ENCODE results near the gene TUBG2.
"Not testable (repeated sequence)": the region's sequence is repeated elsewhere in the genome, so short reads cannot be mapped to it uniquely, and the experiment has no call there.

TUBG2 gene

DNA sequence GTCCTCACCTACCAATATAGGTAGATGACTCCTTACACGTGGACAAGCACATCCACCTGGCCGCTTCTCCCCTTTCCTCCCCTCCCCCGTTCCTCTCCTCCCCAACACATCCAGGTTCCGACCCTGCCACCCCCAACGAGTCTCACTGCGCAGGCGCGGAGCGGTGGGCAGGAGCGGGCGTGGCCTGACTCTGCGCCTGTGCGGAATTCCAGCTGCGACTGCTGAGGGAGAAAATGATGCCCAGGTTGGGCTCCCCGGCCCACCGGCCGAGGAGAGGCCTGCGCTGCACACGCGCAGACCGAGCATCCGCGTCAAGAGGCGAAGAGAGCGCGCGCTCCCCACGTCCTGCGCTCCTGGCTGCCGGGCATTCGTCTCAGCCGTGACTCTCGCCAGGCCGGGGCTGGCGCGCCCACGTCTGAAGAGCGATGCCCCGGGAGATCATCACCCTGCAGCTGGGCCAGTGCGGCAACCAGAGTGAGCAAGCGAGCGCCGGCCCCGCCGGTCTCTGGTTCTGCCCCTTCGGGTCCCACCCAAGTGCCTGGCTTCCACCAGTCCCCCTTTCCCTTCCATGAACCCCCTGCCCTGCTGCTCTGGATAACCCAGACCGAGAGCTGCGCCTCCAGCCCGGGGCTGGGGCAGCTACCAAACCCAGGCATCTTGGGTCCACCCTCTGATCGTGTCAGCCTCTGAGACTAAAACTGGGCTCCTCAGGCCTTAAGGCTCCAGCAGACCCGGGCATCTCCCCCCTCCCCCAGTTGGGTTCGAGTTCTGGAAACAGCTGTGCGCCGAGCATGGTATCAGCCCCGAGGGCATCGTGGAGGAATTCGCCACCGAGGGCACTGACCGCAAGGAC is at the start of gene TUBG2:
Gene TUBG2 (plus strand): TSS at position 206 of the 853 bp plus-strand sequence. CDS start 220 bp downstream, at position 426.
- no peak for FAIRE-seq

DNA sequence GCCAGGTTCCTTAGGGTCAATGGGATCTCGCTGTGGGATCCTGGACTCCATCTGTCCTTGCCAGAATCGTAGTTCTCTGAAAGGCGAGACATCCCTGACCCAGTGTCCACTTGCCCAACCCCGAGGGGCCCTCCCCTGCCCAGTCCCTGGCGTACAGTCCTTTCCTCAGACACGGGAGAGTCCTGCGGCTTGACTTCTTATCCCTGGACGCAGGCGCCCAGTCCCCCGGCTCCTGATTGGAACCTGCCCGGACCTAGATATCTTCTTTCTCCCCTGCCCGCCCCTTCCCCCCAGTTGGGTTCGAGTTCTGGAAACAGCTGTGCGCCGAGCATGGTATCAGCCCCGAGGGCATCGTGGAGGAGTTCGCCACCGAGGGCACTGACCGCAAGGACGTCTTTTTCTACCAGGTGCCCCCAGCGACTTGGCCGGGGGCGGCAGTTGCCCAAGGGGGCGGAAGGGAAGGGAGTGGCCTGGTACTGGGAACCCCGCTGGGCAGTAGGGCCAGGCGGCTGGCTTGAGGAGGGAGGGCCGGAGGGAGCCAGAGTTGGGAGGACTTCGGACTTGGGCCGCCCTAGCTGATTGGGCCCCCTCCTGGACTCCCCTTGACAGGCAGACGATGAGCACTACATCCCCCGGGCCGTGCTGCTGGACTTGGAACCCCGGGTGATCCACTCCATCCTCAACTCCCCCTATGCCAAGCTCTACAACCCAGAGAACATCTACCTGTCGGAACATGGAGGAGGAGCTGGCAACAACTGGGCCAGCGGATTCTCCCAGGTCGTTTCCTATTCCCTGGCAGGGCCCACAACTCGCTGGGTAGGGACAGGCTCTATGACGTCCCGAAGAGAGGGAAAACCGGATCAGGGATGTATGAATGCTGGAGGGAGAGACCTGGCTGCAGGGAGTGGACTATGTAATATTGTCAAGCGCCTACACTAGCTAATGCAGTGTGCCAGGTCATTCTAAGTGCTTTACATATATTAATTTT is 49.0 kb upstream of the TUBG2 start:
- not testable (repeated sequence) for FAIRE-seq

DNA sequence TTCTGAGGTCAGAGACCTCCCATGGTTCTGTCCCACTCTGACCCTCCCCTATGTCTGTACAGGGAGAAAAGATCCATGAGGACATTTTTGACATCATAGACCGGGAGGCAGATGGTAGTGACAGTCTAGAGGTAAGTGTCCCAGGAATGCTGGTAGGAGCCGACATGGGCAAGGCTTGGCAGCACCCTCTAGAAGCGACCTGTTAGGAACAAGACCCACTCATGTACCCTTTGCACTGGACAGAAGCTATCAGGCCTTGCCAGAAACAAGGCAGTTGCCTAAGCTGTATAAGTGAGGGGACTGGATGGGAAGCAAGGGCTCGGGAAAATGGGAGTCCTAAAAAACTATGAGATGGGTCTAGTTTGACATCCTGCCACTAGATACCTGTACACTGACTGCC is 47.1 kb upstream of the TUBG2 start:
- FAIRE-seq, result no peak

DNA sequence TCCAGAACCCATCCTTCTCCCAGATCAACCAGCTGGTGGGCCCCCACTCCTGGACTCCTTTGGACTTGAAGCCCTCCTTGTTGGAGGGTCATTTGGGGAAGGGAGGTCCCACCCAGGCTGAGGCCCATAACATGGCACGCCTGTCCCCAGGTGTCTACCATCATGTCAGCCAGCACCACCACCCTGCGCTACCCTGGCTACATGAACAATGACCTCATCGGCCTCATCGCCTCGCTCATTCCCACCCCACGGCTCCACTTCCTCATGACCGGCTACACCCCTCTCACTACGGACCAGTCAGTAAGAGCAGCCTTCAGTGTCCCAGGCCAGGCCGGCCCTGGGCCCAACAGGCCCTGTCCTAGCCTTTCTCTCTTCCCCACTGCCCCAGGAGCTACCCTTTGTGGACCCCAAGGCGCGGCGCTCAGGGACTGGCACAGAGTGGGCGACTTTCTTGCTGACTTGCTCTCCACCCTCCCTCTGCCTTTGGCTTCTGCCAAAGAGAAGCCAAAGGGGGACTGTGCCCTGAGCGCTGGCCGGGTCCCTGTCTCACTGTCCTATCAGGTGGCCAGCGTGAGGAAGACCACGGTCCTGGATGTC is 45.3 kb upstream of the TUBG2 start:
- no peak for FAIRE-seq

DNA sequence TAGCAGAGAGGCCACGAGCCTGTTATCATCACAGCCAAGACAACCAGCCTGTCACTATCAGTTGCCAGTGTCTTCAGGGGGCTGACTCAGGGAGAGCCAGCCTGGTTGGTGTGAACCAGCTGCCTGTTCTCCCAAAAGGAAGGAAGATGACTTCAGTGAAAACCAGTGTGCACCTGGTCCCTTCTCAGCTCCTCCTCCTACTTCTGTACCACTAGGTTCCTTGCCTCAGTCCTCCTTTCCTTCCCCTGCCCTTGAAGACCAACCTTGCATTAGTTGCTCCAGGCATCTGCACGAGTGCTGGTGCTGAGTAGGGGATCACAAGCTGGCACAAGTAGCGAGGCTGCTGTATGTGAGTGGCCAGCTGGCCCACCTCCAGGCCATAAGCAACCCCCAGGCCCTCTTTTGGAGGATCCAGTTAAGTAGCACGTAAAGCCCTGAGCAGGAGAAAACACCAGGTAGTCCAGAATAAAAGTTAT is 41.1 kb upstream of the TUBG2 start:
- no peak for FAIRE-seq

DNA sequence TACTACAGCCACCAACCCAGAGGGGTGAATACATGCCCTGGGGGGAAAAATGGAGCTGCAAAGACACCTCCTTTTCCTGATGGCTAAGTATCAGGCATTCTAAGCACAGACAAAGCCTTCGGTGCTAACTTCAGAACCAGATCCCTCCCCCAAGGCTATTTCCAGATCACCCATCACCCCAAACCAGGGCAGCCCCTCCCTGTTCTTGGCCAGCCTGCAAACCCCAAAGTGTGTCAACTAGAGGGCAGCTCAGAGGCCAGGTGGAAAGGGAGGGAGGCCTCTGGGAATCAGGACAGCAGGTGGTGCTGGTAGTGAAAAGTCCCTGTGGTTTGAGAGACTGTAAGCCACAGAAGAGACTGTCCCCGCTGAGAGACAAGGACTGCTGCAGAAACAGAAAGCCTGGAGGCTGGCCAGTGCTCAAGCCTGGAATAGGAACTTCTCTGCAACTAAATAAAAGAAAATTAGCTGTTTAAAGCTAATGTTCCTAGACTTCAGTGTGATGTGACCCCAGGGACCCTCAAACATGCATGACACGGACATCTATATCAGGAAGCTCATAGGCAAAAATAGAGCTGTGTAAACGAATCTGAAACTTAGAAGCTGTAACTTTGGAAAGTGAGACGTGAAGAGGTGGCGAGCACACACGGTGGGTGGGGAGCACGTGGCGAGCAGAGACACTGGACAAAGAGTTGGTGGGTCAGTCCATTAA is 40.5 kb upstream of the TUBG2 start:
- no peak for FAIRE-seq

DNA sequence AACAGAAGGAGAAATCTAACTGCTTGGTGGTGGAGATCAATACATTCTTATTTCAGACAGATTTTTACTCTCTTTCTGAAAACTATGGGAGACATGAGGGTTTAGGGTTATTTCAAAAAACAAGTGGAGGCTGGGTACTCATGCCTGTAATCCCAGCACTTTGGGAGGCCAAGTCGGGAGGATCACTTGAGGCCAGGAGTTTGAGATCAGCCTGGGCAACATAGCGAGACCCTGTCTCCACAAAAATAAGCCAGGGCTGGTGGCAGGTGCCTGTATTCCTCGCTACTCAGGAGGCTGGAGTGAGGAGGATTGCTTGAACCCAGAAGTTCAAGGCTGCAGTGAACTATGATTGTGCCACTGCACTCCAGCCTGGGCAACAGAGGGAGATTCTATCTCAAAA is 37.1 kb upstream of the TUBG2 start:
- not testable (repeated sequence) for FAIRE-seq

DNA sequence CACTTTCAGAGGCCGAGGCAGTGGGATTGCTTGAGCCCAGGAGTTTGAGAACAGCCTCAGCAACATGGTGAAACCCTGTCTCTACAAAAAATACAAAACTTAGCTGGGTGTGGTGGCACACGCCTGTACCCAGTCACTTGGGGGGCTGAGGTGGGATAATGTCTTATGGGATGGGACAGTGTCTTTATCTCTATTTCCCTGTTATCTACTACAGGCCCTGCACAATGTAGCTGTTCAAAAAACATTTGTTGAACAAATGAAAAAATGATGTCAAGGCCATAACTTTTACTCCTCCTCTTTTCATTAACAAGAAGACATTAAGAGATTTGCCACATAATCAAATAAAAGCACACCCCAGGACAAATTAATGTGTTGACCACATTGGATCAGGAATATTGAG is 35.8 kb upstream of the TUBG2 start:
- FAIRE-seq, result no peak

DNA sequence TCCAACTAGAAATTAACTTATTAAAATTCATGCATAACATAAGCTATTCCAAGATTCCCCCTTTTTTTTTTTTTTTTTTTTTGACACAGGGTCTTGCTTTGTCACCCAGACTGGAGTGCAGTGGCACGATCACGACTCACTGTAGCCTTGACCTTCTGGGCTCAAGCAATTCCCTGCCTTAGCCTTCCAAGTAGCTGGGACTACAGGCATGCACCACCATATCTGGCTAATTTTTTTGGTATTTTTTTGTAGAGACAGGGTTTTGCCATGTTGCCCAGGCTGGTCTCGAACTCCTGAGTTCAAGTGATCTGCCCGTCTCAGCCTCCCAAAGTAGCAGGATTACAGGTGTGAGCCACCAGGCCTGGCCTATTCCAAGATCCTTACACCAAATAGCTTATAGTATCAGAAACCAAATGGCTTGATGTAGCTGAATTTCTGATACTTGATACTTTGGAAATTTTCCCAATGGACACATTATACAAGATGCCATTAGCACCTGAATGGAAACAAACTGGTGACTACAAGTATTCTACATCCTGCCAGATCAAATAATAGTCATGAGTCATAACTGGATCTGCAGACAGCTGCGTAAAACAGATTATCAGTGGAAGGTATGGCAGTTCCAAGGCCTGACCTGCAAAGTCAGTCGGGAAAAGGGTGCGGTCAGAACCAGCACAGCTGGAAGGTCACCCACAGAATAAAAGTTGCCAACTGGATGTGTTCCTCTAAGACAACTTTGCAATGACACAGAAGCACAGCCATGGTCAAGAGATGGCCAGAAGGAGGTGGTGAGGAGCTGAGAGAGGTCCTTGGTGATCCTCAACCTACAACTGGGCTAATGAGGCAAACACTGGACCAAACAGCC is 35.1 kb upstream of the TUBG2 start:
- no peak for FAIRE-seq

DNA sequence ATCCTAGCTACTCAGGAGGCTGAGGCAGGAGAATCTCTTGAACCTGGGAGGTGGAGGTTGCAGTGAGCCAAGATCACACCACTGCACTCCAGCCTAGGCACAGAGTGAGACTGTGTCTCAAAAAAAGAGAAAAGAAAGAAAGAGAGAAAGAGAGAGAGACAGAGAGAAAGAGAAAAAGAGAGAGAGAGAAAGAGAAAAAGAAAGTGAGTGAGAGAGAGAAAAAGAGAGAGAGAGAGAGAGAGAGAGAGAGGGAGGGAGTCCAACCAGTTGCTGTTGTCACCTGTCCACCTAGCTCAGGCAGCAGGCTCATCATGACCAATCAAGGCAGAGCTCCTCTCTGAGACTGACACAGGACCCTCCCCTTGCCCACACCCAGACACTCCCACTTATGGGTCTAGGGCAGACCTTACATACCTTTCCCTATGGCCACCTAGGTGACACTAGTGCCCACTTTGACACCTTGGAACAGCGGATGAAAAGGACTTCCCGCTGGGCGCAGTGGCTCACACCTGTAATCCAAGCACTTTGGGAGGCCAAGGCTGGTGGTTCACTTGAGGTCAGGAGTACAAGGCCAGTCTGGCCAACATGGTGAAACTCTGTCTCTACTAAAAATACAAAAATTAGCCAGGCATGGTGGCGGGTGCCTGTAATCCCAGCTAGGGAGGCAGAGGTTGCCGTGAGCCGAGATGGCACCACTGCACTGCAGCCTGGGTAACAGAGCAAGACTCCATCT is 31.9 kb upstream of the TUBG2 start:
- FAIRE-seq, result not testable (repeated sequence)

DNA sequence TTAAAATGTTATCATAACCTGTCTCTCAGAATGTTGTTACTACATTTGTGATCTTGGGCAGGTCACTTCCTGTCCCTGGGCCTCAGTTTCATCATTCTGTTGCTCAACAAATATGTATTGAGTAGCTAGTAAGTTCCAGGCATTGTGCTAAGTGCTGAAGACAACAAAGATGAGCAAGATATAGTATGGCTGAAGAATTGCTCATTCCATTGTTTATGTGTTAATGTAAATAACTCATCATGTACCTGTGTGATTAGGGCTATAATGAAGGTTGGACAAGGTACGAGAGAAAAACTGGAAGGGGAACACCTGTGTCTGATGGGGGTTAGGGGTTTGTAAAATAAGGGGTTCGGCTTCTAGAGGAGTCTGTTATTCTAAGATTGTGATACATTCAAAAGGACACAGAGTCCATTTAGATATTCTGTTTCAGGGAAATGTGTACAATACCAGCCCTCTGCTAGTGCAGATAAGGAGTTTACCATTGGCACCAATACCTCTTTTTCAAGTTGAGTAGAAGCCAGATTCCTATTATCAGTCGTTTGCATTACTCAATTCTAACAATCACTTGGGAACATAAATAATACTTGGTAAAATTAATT is 29.6 kb upstream of the TUBG2 start:
- FAIRE-seq, result no peak

DNA sequence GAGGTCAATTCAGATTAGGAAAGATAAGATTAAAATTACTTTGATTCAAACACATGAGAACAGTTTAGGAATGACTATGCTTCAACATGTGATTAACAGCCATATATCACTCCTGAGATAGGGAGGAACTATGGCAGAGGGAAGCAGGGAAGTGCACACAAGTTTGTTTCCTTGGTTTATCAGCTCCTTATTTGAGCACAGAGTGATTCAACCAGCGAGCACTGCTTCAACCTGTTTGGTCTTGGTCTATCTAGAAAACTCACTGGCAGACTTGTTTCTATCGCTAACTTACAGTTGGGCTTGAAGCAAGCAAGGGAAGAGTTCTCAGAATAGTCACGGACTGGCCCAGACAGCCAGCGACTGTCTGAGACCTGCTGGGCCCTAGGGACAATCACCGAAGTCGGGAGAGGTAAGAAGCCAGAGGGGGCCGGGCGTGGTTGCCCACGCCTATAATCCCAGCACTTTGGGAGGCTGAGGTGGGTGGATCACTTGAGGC is 26.1 kb upstream of the TUBG2 start:
- FAIRE-seq, result no peak

DNA sequence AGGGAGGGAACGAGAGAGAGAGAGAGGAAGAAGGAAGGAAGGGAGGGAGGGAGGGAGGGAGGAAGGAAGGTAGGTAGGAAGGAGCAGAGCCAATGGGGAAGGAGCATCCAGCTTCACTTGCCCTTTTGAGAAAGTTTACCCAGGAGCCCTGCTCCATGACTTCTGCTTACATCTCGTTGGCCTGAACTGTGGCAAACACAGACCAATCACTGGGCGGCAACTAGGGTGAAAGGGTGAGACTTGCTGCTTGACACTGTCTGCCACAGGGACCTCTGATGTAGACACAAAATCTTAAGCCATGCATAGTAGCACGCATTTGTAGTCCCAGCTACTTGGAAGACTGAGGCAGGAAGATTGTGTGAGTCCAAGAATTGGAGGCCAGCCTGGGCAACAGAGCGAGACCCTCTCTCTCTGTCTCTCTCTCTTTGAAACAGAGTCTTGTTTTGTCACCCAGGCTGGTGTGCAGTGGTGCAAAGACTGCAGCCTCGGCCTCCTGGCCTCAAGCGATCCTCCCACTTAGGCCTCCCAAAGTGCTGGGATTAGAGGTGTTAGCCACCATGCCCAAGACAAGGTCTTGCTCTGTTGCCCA is 19.5 kb upstream of the TUBG2 start:
- no peak for FAIRE-seq

DNA sequence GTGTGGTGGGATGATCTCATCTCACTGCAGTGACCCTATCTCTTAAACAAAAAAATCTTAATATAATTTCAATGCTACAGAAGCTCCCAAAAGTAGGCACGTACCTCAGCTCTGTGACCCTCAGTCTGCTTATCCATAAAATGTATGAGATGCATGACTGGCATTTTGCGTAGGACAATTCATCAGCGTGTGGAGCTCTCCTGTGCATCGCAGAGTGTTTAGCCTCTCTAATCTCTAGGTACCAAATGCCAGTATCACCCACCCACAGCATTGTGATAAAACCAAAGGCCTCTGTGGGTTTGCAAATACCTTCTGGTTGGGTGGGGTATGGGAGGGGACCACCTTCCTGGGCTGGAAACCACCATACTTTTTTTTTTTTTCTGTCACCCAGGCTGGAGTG is 19.0 kb upstream of the TUBG2 start:
- no peak for FAIRE-seq

DNA sequence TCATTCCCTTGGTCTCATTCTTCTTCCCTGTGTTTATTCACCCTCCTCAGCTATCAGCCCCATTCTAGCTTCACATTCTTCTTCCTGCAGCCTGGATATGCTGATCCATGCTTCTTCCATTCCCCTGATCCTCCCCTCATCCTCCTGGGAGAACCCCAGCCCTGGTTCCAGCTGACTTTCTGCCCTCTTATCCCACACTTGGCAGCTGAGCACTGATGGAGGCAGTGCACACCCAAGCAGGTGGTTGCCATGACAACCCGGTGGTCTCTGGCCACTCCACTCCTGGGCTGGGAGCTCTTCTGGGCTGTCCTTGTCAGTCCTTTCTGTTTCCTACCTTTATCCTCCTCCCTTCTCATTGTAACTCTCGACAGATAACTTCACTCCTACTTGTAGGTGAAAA is 16.7 kb upstream of the TUBG2 start:
- FAIRE-seq, result no peak

DNA sequence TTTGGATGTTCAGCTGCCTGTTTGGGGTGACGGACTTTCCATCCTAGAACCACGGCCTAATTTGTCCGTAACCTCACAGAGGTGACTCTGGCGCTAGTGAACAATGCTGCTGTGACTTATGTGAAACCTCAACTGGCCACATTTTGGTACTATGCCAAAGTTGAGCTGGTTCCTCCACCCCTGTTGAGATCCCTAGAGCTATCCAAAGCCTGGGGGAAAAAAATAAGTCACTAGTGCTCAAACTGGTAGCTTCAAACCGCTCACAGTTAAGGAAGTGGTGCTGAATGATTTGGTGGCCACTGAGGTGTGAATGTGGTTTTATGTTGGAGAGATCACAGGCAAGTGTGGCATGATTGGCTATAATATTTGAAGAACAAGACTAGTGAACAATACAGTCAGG is 11.3 kb upstream of the TUBG2 start:
- no peak for FAIRE-seq

DNA sequence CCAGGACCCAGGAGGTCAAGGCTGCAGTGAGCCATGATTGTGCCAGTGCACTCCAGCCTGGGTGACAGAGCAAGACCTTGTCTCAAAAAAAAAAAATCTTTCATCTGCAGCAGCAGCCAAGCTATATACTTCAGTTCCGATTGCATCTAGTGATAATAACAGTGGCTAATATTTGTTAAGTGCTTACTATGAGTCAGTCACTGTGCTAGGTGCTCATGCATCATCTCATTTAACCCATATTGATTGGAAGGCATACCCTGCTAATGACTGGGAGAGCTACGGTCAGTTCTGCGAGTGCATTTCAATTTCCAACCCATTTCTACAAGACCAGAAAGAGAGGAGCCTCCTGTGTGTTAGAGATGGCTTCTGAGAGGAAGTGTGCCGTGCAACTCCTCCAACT is 7.7 kb upstream of the TUBG2 start:
- FAIRE-seq, result no peak

DNA sequence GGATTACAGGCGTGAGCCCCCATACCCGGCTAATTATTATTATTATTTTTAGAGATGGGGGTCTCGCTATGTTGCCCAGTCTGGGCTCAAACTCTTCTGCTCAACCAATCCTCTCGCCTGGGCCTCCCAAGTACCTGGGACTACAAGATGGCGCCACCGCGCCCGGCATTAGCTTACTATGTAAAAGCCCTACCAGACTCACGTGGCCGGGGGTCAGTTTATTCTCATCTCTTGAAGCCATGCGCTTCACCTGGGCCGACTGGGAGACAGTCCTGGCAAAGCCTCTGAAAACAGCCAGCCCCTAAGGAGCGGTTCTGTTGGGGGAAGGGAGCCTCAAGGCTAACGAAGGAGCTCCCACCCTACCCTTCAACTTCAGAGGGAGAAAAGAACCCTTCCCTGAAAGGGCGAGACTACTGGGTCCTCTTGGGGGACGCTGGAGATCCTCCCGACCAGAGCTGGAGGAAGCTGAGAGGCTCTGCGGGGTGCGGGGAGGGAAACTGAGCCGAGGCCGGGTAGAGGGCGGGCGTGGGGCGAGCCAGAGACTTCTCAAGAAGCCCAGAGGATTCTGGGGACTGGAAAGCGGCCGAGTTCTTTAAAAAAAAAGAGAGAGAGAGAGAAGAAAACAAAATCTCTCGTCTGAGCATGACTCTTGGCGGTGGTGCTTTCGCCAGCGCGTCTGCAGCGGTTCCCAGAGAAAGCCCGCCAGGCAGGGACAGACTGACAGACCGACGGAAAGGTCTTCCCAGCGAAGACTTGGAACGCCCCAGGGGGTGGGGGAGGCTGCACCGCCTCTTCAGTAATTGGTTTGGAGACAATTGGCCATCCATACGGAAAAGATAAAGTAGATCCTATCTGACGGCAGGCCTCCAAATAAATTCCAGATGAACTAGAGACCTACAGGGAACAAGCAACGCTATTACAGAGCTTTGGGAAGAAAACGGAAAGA is 5.6 kb upstream of the TUBG2 start:
- FAIRE-seq, result peak; percentile 26
